ENCODE data around the gene FAM163B.

GRCh38 chr9:133537257-133537656, 71.9 kb downstream of the FAM163B start:
- TF ChIP-seq CTCF (IDR thresholded peaks at IDR 0.05) (no peak), POLR2A (IDR thresholded peaks at IDR 0.05) (no peak)
